ENCODE data around the gene ADI1. TPM values are rescaled to one million over a fixed set of nuclear protein-coding genes. Genes with fewer than 3 reads are reported as not detected.
"Not testable (repeated sequence)": the region's sequence is repeated elsewhere in the genome, so short reads cannot be mapped to it uniquely, and the experiment has no call there.

The ADI1 gene
- total RNA-seq, 1 experiment from 2014 or later: 68.1 TPM

- in situ Hi-C loops (cut with HindIII; ENCODE audit: low pct_unique_long_range_greater_than_20kb, low sequenced_read_pairs): no loop called here
- no peak for DNase-seq (ENCODE audit: low read depth, low spot score)
Observed at GRCh38 chr2:3503483-3503882, 15.8 kb downstream of the ADI1 start.

DNA sequence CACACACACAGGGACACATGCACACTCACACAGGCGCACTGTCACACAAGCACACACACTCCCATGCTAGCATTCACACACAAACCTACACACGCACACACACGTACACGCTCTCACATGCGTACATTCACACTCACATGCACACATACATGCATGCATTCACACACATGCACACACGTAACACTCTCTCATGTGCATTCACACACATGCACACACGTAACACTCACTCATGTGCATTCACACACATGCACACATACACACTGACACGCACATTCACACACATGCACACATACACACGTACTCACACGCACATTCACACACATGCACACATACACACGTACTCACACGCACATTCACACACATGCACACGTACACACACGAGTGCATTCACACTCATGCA, 16.3 kb downstream of the ADI1 start:
- no peak for DNase-seq (ENCODE audit: low read depth, low spot score)
- in situ Hi-C loops (cut with HindIII; ENCODE audit: low pct_unique_long_range_greater_than_20kb, low sequenced_read_pairs): no loop called here

DNA sequence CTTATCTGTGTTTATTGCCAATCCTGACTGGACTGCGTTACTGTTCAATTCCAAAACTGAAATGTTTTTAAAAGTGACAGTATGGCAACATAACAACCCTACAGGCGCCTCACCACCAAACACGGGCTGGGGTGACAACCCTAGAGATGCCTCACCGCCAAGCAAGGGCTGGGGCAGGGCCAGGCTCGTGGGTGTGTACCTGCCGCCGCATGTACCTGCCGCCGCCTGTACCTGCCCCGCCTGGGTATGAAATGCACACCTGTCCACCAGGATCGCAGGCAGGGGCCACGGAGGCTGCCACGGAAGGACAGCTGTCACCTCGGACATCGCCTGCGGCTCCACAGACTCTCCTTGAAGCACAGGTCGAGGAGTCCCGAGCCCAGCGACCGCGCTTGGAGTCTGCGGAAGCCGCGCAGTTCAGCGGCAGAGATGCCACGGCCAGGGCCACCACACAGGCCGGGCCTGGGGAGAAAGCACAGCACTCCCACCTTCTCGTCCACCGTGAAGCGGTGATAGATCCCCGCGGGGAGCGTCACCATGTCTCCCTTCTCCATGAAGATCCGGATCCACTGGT, 18.9 kb downstream of the ADI1 start:
- in situ Hi-C loops (cut with HindIII; ENCODE audit: low pct_unique_long_range_greater_than_20kb, low sequenced_read_pairs): no loop called here
- DNase-seq (ENCODE audit: low read depth, low spot score): no peak

- no peak for DNase-seq (ENCODE audit: low read depth, low spot score)
- in situ Hi-C loops (cut with HindIII; ENCODE audit: low pct_unique_long_range_greater_than_20kb, low sequenced_read_pairs): no loop called here
Observed at GRCh38 chr2:3498783-3499394, 20.4 kb downstream of the ADI1 start.

- DNase-seq (ENCODE audit: low read depth, low spot score); in situ Hi-C loops (cut with HindIII; ENCODE audit: low pct_unique_long_range_greater_than_20kb, low sequenced_read_pairs): not testable (repeated sequence)
Observed at GRCh38 chr2:3496708-3497080, 22.6 kb downstream of the ADI1 start.

DNA sequence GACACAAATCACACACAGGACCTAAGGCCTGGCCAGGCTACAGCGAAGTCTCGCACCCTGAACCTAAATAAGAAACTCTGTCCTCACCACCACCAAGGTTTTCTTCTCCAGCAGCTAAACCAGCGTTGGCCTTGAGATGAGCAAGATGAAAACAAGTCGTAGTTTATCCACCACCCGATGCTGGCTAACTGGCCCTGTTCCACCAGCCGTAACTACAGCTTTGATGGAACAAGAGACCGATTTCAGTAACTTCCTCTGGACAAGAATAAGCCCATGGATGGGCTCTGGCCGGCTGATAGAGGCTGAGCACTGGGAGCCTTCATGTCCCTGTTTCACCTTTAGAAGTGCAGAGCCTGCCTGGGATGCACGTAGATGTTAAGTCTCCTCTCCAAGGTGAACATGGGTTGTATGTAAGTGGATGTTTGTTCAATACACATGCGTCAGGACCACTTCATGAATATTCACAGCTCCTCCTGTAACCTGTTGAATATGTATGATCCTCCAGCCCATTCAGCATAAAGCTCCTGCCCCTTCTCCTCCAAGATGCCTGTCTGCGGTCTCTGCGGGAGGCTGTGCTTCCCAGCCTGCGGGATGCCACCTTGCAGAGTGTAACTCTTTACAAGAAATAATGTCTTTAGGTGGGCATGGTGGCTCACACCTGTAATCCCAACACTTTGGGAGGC, 24.2 kb downstream of the ADI1 start:
- in situ Hi-C loops (cut with HindIII; ENCODE audit: low pct_unique_long_range_greater_than_20kb, low sequenced_read_pairs): no loop called here
- DNase-seq (ENCODE audit: low read depth, low spot score): no peak

GRCh38 chr2:3493615-3494007, 25.7 kb downstream of the ADI1 start:
- peak; percentile 26 for DNase-seq (ENCODE audit: low read depth, low spot score)
- in situ Hi-C loops (cut with HindIII; ENCODE audit: low pct_unique_long_range_greater_than_20kb, low sequenced_read_pairs): no loop called here

DNA sequence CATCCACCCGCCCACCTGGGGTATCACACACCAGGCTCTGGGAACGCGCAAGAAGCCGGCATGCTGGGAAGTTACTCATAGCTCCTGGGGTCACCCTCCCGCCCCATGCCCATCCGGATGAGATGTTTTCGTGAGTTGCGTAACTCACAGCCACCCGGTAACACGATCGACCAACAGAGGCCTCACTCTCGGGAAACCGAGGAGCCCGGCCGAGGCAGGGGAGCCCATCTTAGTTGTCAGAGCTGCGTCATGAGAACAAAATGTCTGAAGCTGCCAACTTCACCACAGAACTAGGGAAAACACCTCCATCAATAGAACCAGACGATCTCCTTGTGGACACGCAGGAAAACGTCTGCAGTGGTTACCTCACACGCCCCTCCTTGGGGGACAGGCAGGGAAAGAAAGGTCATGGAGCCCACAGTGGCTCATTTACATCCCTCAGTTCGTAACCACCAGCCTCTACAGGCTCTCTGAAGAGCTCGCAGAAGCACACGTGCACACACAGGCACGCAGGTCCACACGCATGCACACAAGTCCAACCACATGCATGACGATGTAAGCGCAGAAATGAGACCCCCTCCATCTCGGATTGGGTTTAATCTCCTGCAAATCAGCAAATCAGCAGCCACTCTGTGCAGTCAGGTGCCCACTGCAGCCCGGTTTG, 26.2 kb downstream of the ADI1 start:
- in situ Hi-C loops (cut with HindIII; ENCODE audit: low pct_unique_long_range_greater_than_20kb, low sequenced_read_pairs): no loop called here
- DNase-seq (ENCODE audit: low read depth, low spot score): no peak

- in situ Hi-C loops (cut with HindIII; ENCODE audit: low pct_unique_long_range_greater_than_20kb, low sequenced_read_pairs); DNase-seq (ENCODE audit: low read depth, low spot score): not testable (repeated sequence)
Observed at GRCh38 chr2:3492475-3492787, 26.9 kb downstream of the ADI1 start.

DNA sequence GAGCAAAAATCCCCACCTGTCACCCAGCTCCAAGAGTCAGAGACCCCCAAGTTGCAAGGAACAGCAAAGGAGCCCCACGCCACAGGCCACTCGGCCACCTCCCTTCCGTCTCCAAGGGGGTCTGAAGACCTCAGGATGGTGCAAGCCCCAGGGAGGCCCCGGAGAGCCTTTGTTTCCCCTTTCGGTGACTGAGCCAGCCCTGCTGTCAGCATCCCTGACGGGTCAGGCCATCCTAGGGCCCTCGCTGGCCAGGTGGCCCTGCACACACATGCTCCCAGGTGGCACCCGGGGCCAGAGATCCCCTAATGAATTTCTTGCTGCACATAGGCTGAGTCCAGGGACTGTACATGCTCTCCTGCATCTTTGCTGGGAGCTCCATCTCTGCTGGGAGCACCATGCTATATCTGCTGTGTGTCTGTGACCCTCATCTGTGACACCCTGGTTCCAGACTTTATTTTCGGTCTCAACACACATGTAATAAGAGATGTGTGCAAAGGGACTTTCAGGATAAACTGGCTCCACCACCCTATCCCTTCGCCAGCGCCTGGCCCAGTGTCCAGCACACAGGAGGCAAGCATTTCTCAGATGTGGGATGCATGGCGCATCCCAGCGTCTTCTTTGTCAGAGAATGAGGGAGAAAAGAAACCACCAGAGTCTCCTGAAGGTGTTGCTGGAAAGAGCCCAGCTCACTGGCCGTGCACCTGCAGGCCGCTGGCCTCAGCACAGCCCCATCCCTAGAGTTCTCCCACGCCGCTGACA, 27.4 kb downstream of the ADI1 start:
- in situ Hi-C loops (cut with HindIII; ENCODE audit: low pct_unique_long_range_greater_than_20kb, low sequenced_read_pairs): no loop called here
- no peak for DNase-seq (ENCODE audit: low read depth, low spot score)

DNA sequence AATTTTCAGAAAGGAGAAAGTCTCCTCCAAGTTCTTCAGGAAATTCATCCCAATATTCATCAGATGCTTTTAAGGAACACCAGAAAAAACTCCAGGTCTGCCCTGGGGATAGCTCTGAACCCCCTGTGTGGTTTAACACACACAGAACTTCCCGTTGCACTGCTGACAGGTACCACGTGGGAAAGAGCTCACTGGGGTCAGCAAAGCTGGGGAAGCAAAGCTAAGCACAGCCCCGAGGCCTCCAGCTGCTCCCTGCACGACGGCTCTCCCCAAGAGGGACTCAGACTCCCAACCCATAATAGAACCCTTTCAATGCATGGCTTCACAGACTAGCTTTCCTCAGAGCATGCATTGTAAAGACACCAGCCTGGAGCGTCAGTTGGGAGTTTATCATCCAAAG, 28.0 kb downstream of the ADI1 start:
- in situ Hi-C loops (cut with HindIII; ENCODE audit: low pct_unique_long_range_greater_than_20kb, low sequenced_read_pairs): no loop called here

GRCh38 chr2:3490191-3491170, 28.9 kb downstream of the ADI1 start:
- in situ Hi-C loops (cut with HindIII; ENCODE audit: low pct_unique_long_range_greater_than_20kb, low sequenced_read_pairs): no loop called here
- no peak for DNase-seq (ENCODE audit: low read depth, low spot score)

More for the DNA sequence above, 28.0 kb downstream of the ADI1 start:
- DNase-seq (ENCODE audit: low read depth, low spot score): peak; percentile 36

GRCh38 chr2:3489764-3490115, 29.6 kb downstream of the ADI1 start:
- DNase-seq (ENCODE audit: low read depth, low spot score): no peak
- in situ Hi-C loops (cut with HindIII; ENCODE audit: low pct_unique_long_range_greater_than_20kb, low sequenced_read_pairs): no loop called here

DNA sequence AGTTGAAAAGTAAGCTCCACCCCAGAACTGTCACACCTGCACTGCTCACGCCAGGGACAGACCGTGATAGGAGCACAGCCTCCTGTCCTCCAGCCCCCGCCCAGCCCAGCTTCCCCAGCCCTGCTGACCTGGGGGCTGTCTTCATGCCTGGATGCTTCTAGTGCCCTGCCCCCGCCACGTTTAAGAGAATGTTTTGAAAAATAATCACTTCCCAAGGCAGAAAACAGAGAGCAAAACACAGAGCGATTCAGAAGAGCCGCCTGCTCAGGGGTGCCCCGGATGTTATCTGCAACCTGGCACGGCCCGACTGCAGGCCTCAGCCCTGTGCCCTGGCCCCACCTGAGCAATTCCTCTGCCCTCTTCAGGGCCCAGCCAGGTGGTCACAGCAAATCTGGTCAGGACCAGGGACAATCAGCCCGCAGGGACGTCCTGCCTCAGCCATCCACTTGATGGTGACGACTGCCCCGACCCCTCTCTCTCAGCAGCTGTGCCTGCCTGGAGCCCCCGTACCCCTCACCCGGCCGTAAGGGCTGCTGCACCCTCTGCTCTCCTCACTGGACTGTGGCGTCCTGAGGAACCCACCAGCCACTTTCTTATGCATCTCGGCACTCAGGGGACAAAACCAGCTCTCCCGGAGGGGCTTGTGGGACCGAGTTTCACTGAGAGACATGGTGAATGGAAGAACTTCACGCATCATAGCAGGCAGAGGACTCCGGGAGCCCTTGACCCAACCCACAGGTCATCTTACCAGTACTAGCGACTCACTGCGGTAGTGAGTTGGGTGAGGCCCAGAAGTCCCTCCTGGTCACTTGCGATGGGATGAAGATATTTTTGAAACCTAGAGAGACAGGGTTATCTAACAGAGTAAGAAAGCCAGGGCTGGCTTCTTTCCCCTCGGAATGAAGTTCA, 30.2 kb downstream of the ADI1 start:
- in situ Hi-C loops (cut with HindIII; ENCODE audit: low pct_unique_long_range_greater_than_20kb, low sequenced_read_pairs): no loop called here
- DNase-seq (ENCODE audit: low read depth, low spot score): no peak

DNA sequence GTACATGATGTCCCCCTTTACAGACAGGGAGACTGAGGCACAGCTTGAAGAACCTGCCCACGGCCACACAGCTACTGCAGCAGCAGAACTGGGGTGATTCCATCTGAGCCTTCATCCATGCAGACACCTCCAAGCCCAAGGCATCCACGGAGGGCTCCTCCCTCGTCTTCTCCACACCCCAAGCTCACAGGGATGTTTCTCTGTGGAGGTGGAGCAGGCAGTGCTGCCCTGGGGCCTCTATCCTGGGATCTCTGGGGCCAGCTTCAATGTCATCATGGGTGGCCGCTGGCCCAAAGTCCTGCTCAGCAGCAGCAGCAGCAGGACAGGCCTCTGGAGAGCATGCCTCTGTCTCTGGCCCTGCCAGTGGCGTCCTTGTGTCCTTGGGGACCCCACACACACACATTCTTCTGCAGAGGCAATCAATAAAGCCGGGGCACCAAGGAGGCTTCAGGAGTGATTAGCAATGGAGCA, 31.2 kb downstream of the ADI1 start:
- in situ Hi-C loops (cut with HindIII; ENCODE audit: low pct_unique_long_range_greater_than_20kb, low sequenced_read_pairs): no loop called here
- no peak for DNase-seq (ENCODE audit: low read depth, low spot score)

DNA sequence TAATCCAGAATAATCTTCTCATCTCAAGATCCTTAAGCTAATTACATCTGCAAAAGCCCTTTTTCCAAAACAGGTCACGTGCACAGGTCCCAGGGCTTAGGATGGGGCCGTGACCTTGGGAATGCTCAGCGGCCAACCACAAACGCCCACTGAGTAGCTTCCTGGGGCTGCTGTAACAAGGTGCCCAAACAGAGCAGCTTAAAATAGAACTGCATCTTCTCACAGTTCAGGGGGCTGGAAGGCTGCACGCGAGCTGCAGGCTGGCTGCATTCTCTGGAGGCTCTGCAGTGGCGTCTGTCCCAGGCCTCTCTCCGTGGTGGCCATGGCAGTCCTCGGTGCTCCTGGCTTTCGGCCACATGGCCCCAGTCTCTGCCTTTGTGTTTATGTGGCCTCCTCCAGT, 31.9 kb downstream of the ADI1 start:
- DNase-seq (ENCODE audit: low read depth, low spot score): no peak
- in situ Hi-C loops (cut with HindIII; ENCODE audit: low pct_unique_long_range_greater_than_20kb, low sequenced_read_pairs): no loop called here

Measured in SK-MEL-5 (cell line).